D721Med (cell line): ENCODE measurements around the gene USH2A.
A peak's percentile ranks its signal among the peaks of the same experiment; 100 is the strongest.

ENCODE experiments used
- DNase-seq: peaks from one replicate; pipeline ENCODE4 v3.0.0; 2011; ENCODE audit warnings: low spot score; ENCODE audit not compliant: insufficient read length
- FAIRE-seq: peaks from 2 replicates; lab custom pipeline; 2011; peaks lifted over from hg19 to GRCh38; lab: Jason Lieb, UNC
- TF ChIP-seq, protein P1 (sequence below): IDR thresholded peaks from 2 replicates; pipeline ENCODE4 v1.5.1; 2012; ENCODE audit warnings: mild to moderate bottlenecking, control low read depth; ENCODE audit not compliant: insufficient read depth; ENCODE audit errors: missing control alignments

The USH2A gene

DNA sequence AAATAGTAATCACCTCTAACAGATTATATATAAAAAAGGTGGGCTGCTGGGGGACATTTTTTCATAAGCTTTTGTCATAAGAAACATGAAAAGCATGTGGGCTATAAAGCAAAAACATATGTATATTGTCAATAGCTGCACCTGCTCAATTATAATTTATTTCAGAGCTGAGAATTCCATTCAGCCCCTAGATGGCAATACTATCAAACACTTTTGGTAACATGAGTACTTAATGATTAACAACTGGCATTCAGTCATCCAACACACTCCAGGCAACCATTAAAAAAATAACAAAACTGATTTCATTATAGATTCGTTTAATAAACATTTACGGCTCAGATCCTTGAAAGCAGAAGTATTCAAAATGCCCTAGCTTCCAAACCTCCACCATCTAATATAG, 741.0 kb downstream of the USH2A start:
- TF ChIP-seq, protein P1, sequence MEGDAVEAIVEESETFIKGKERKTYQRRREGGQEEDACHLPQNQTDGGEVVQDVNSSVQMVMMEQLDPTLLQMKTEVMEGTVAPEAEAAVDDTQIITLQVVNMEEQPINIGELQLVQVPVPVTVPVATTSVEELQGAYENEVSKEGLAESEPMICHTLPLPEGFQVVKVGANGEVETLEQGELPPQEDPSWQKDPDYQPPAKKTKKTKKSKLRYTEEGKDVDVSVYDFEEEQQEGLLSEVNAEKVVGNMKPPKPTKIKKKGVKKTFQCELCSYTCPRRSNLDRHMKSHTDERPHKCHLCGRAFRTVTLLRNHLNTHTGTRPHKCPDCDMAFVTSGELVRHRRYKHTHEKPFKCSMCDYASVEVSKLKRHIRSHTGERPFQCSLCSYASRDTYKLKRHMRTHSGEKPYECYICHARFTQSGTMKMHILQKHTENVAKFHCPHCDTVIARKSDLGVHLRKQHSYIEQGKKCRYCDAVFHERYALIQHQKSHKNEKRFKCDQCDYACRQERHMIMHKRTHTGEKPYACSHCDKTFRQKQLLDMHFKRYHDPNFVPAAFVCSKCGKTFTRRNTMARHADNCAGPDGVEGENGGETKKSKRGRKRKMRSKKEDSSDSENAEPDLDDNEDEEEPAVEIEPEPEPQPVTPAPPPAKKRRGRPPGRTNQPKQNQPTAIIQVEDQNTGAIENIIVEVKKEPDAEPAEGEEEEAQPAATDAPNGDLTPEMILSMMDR = peak; percentile 47
- no peak for FAIRE-seq
- DNase-seq = no peak

DNA sequence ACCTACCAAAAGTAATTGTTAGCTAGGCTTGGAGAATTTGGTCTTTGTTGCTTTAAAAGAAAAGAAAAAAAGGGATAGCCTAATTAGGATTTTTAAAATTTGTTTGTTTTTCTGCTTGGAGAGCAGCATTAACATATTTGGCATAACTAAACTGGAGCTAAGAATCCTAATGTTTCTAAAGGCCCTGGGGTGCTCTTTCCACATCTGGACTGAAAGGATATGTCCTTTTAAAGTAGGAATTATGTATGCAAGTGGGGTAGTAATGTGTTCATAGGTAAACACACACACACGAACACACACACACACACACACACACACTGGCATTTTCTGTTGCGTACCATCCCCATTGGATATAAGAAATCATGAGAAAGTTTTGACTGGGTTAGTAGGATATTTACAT, 742.2 kb downstream of the USH2A start:
- no peak for DNase-seq
- TF ChIP-seq, protein P1 = no peak
- no peak for FAIRE-seq

DNA sequence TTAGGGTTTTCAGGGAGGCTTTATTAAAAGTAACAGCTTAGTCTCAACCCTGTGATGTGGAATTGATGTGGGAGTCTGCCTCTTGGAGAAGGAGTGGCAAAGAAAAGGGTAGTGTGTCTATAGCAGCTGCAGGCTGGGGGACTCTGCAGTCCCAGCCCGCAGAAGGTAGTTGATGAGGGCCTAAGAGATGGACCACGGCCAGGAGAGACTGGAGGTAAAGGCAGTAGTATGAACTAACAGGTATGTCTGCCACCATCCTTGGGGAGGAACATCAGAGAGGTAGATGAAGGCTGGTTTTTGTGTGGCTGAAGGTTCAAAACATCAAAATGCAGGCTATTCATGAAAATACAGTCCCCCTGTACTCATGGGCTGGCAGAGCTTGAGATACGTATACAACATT, 744.0 kb downstream of the USH2A start:
- no peak for DNase-seq
- TF ChIP-seq, protein P1 = no peak
- FAIRE-seq = no peak

DNA sequence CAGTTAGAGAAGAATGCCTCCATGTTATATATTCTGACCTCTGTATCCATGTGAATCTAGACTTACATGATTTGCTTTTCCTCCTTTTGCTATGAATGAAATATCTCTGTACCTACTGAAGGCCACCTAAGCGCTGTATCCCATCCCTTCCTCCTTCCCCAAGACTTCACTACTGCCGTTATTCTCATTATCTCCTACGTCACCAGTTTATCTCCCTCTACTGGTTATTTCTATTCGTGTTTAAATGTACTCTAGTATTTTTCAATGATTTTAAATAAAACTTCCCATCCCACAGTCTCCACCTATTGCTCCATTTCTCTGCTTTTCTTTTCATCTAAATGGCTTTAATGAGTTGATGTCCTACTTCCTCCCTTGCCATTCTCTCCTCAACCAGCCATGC, 746.1 kb downstream of the USH2A start:
- no peak for DNase-seq
- TF ChIP-seq, protein P1 = no peak
- FAIRE-seq = no peak

GRCh38 chr1:215673943-215674342, 749.3 kb downstream of the USH2A start:
- no peak for FAIRE-seq
- TF ChIP-seq, protein P1 = no peak

DNA sequence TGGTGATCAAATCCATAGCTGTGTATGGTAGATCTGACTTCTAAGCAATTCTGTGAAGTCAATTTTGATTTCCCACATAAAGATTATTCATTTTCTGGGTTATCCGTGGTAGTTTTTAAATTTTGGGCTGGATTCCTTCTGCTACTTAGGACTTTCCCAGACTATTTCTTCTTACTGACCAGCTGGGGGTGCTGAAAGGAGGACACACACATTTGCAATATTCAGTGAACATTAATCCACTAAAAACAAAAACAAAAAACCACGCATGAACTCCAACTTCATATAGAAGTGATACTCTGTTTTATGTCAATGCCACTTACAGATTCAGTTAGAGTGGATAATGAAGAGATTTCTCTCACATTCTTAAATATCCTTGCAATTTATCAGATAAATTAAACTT, 750.8 kb downstream of the USH2A start:
- FAIRE-seq (peak; percentile 6), DNase-seq (no peak)
- TF ChIP-seq, protein P1 = peak; percentile 5

More at GRCh38 chr1:215673943-215674342, 749.3 kb downstream of the USH2A start:
- no peak for DNase-seq

DNA sequence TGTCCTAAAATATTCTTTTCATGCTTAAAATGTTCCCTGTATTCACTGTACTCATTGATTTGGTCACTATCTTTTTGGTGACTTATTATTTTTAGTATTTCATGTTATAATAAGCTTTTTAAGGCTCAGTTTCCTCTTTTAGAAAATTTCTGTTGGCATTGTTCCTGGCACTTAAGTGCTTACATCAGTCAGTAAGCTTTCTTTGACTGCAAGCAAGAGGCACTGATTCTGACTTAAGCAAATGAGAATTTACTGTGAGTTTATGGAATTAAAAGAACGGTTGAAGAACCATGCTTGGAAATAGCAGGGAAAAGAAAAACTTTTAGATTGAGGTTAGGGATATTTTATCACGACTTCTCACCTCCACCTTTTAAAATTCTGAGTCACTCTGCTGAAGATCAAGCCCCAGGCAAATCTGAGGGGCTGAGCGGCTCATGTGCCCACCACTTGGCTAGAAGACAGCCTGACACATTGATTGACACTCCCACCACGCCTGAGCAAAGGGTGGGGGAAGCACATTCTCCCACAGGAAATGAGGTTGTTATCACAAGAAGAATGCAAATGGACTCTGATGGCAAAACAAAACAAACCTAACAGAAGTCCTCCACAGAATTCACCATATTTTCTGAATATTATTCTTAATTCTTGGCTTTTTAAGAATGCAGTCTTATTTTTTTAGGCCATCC, 753.3 kb downstream of the USH2A start:
- DNase-seq = no peak
- TF ChIP-seq, protein P1 = no peak
- no peak for FAIRE-seq
